NCI-H2196 treated with DMSO at 0.1 percent for 48 hours (cell line): ENCODE measurements around the gene RPL18.

Experiments used
- DNase-seq: peaks from one replicate; lab custom pipeline; 2025; ENCODE audit not compliant: unreplicated experiment; lab: John Stamatoyannopoulos, UW

Gene RPL18

DNA sequence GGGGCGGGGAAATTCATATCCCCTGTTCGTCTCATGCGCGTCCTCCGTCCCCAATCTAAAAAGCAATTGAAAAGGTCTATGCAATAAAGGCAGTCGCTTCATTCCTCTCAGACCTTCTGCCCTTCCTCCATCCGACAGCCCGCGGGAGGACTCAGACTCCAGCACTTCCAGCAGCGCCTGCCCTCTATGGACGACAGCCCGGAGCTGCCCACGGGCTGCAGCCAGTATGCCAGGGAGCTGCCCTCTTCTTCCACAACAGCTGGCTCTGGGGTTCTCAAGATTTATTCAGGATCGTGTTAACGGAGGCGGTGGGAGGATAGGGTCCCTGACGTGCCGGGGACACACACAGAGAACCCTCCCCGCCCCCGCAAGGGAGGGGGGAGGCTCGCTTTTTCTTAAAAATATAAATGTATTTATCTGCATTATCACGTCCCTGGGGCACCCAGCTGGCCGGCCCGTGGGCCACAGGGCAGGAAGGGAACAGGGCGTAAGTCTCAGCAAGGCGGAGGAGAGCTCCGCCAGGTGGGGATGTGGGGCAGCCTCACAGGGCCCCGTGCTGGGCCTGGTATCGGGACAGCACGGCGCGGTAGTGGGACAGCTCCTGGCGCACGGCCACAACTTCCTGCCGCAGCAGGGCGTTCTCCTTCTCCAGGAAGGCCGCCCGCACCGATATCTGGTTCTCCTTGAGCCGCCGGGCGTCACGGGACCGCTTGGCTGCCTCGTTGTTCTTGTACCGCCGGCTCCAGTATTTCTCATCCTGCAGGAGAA lies 11.5 kb upstream of the RPL18 start:
- DNase-seq: no peak

DNA sequence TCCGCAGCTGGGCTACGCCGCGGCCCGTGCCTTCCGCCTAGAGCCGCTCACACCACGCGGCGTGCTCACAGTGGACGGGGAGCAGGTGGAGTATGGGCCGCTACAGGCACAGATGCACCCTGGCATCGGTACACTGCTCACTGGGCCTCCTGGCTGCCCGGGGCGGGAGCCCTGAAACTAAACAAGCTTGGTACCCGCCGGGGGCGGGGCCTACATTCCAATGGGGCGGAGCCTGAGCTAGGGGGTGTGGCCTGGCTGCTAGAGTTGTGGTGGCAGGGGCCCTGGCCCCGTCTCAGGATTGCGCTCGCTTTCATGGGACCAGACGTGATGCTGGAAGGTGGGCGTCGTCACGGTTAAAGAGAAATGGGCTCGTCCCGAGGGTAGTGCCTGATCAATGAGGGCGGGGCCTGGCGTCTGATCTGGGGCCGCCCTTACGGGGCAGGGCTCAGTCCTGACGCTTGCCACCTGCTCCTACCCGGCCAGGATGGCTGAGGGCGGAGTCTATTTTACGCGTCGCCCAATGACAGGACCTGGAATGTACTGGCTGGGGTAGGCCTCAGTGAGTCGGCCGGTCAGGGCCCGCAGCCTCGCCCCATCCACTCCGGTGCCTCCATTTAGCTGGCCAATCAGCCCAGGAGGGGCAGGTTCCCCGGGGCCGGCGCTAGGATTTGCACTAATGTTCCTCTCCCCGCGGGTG lies 10.8 kb upstream of the RPL18 start:
- DNase-seq: no peak

DNA sequence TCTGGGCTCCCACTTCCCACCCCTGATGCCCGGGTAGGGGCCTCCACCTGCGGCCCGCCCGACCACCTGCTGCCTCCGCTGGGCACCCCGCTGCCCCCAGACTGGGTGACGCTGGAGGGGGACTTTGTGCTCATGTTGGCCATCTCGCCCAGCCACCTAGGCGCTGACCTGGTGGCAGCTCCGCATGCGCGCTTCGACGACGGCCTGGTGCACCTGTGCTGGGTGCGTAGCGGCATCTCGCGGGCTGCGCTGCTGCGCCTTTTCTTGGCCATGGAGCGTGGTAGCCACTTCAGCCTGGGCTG lies 10.3 kb upstream of the RPL18 start:
- DNase-seq: no peak

DNA sequence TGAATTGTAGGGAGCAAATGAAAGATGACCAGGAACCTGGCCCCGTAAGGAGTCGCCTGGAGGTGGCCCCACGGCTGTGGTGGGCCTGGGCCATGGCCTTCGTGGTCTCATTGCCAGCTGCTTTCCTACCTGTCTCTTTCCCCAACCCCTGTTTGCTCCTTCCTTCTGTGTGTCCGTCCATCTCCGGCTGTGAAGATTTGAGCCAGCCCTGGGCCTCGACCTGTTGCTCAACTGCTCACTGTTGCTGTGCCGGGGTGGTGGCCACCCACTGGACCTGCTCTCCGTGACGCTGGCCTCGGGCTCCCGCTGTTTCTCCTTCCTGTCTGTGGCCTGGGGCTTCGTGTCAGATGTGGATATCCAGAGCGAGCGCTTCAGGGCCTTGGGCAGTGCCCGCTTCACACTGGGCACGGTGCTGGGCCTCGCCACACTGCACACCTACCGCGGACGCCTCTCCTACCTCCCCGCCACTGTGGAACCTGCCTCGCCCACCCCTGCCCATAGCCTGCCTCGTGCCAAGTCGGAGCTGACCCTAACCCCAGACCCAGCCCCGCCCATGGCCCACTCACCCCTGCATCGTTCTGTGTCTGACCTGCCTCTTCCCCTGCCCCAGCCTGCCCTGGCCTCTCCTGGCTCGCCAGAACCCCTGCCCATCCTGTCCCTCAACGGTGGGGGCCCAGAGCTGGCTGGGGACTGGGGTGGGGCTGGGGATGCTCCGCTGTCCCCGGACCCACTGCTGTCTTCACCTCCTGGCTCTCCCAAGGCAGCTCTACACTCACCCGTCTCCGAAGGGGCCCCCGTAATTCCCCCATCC lies 9.7 kb upstream of the RPL18 start:
- no peak for DNase-seq

DNA sequence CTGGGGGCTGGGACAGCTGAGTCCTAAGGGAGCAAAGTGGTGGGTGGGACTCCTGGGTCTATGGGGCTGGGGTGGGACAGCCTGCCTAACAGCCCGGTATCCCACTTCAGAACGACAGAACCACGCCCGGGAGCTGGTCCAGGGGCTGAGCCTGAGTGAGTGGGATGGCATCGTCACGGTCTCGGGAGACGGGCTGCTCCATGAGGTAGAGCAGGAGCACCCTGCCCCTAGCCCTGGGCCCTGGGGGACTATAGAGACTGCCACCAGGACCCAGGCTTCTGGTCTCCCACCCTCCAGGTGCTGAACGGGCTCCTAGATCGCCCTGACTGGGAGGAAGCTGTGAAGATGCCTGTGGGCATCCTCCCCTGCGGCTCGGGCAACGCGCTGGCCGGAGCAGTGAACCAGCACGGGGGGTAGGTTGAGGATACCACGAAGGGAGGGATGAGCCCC lies 8.9 kb upstream of the RPL18 start:
- DNase-seq: no peak

DNA sequence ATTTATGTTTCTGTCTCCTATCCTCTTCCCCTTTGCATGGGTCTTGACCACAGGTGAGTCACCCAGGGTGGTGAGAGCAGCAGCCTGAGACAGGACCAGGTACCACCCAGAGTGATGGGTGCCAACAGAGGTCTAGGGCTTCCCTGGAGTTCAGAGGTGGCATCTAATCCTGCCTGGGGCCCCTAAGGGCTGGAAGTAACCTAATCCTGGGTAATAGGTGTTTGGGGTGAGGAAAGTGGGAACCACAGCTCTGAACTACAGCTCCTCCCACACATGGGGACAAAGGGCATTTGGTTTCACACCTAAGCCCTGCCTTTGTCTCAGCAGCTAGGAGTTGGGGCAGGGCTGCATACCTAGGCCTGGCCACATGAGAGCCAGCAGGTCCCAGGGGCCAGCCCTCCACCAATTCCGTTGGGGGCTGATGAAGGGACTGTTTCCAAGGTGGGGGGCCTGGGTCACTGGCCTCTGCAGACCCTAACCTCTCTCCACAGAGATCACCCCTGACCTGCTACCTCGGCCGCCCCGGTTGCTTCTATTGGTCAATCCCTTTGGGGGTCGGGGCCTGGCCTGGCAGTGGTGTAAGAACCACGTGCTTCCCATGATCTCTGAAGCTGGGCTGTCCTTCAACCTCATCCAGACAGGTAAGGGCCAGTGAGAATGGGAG lies 8.4 kb upstream of the RPL18 start:
- DNase-seq: no peak

DNA sequence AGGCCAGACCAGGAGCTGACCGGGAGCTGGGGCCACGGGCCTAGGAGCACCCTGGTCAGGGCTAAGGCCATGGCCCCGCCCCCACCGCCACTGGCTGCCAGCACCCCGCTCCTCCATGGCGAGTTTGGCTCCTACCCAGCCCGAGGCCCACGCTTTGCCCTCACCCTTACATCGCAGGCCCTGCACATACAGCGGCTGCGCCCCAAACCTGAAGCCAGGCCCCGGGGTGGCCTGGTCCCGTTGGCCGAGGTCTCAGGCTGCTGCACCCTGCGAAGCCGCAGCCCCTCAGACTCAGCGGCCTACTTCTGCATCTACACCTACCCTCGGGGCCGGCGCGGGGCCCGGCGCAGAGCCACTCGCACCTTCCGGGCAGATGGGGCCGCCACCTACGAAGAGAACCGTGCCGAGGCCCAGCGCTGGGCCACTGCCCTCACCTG lies 6.9 kb upstream of the RPL18 start:
- DNase-seq: no peak

DNA sequence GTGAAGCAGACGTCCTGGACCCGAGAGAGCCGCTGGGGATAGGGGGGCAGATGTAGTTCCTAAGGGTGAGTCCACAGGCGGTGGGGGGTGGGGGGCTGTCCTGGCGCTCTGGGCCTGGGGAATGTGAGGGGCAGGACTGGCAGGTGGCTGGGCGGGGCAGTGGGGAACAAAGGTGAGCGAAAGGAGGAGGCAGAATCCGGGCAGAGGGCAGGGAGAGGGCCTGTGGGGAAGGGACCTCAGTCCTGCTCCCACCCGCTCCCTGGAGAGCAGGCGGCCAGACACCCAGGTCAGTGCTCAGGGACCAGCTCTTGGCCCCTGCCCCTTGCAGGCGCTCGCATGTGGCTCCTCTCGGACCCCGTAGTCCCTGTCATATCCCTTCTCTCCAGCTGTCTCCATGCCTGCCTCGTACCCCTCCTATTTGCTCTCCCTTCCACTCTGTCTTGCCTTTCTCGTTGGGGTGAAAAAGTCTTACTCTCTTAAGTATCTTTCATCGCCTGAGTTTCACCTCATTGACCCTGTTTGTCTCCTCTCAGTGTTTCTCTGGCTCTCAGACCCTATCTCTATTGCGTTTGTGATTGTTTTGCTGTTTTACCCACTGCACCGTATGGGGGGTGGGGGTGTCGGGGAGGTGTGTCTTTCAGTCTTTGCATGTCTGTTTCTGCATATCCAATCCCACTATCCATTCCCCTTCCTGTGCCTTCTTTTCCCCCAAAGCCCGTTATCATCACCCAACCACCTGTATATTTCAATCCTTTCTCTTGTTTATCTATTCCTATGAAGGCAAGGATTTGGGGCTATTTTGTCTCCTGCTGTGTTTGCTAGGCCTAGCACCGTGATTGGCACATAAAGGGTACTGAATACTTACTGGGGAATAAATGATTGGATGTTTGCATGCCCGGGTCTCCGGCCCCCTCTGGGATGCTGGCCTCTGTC lies 6.1 kb upstream of the RPL18 start:
- no peak for DNase-seq

DNA sequence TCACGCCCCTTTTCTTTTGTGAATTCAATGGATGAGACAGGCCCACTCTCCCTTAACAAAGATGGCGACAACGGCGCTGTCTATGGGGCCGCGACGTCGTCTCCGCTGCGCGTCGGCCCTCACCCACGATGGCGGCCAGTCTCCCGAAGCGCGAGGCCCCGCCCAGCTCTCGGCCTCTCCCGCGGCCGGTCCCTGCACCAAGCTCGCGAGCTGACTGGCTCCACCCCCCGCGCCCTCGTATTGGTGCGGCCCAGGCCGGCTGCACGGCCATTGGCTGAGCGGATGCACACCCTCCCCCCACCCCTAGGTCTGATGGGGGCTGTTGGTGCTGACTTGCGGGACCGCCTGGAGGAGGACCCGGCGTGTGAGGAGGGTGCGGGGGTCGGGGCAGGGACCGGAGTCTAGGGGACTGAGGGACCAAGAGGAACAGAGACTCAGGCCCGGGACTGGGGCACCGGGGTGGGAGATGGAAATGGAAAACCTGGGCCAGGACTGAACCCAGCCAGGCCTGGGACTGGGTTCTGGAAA lies 5.2 kb upstream of the RPL18 start:
- peak; percentile 97 for DNase-seq

DNA sequence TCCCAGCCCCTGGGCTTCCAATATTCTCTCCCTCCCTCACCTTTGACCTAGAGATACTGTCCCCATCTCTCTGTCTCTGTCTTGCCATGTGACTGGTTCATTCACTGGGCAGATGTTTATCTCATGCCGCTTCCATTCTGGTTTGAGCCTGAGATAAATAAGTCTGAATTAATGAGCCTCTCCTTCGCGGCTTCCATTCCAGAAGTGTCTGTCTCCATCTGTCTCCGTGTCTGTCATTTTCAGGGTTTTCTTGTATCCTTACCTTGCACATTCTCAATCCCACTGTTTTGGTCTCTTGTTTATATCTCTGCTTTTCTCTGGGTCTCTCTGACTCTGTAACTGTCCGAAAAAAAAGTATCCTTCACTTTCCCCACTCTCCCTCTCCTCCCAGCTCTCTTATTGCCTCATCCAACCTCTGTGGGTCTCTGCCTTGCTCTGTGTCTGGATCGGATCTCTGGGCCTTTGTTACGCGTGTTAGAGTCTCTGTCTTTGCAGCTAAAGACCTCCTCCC lies 4.6 kb upstream of the RPL18 start:
- DNase-seq: no peak

DNA sequence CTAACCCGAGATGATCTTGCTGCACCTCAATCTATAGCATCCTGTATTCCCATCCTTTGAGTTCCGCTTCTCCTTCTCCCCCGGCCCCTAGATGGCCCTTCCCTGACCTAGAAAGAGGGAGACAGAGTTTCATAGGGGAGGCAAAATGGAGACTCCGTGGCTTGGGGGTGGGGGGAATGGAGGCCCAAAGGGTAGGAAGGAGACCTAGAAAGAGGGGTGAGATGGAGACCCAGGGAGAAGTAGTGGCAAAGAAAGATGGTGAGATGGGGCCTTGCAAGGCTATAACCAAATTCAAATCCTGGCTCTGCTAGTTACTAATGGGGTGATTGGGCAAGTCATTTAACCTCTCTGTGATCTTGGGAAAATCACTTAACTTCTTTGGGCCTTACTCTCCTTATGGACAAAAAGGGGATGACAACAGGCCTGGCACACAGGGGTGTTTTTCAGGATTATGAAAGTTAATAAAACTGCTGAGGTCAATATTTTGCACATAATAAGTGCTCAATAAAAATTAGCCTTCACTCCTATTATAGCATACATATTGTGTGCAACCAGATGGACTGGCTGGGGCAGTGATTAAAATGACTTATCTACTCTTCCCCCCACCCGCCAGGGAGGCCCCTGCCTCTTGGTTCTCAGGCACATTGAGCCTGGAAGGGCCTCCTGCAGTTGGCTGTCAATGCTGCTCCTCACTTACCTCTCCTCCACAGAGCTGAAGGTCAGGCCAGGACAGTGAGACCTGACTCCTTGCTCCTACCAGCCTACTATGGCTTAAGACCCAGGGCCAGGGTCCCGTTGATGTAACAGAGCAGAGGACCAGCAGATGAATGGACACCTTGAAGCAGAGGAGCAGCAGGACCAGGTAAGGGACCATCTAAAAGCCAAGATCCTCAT lies 961 bp upstream of the RPL18 start:
- no peak for DNase-seq

DNA sequence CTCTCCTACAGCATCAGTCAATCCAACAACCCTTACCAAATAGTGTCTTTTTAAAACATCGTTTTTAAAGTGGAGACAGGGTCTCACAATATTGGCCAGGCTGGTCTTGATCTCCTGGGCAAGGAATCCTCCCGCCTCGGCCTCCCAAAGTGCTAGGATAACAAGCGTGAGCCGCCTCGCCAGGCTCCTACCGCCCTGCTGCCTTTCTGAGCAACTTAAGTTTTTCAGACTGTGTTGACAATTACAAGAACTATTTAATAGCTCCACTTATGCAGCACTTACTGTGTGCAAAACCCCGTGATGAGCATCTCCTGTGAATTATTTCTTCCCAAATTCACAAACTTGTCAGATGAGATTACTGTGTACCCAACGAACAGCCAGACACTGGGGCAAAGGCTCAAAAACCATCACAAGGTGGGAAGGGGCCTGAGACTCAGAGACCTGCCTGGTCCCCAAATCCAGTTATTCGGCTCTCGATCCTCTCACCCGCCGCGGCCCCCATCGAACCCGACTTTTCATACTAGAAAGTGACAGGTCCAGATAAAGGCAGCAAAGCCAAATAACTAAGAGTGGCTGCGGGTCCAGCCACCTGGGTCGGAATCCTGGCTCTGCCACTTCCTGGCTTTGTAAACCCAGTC lies 581 bp downstream of the RPL18 start:
- no peak for DNase-seq

DNA sequence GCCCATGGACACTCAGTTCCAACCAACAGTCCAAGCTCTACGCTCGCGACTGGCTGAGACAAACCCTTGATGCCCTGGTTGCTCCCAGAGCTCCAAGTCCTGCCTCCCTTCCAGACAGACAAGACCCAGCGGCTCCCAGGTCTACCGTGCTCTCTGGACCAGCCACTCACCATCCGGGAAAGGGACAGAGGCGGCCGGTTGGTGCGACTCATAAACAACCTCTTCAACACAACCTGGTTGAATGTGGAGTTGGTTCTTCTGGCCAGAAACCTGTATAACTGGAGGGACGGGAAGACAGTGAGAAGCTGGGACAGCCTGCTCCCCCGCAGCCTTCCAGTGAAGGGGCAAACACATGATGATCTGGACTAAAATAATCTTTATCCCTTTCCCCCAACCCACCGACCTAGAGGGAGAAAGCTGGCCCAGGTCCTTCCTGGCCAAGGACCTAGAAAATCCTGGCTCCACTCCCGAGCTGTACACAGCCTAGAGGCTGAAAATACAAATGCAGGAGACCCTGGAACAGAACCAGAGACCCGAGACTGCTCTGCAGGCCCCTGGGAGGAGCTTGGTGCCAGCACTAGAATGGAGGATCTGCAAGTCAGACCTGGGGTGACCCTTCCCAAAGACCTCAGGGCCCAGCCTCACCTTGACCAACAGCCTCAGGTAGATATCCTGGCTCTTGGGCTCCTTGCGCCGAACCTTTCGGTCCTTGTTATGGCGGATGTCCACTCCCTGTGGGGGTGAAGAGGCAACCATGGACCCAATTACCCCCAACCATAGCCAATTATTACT lies 1.6 kb downstream of the RPL18 start:
- DNase-seq: no peak

DNA sequence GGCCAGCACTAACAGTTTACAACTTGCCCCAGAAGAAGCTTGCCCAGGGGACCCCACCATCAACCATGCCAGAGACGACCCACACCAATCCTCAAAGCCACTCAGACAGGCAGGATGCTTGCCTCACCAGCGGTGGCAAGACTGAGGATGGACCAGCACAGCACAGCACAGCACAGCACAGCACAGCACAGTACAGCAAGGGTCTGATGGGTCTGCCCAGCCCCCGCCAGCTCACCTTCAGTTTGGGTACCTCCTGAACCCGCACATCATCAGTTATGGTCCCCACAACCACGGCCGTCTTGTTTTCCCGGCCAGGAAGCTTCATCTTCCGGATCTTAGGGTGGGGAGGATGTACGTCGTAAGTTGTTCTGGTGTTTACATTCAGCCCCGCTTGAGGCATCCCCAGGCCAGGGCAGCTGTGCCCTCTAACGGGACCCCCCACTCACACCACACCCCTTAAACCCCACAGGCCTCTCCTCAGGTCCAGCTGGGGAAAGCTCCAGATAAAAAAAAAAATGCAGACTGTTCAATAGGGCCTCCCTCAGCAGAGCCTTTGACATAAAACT lies 2.4 kb downstream of the RPL18 start:
- DNase-seq: no peak

DNA sequence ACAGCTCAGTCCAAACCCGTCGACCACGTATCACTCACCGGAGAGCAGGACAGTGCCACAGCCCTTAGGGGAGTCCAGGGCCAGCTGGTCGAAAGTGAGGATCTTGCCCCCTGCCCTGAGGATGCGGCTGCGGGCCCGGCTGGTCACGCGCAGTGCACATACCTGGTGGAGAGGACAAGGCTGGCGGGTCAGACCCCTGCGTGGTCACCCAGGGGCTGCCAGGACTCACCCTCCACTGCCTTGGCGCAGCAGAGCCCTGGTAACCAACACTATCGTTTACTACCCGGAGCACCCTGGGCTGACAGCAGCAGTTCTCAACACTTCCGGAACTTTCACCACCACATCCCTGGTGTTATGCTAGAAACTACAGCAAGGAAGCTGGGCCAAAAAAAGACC lies 2.9 kb downstream of the RPL18 start:
- DNase-seq: no peak

DNA sequence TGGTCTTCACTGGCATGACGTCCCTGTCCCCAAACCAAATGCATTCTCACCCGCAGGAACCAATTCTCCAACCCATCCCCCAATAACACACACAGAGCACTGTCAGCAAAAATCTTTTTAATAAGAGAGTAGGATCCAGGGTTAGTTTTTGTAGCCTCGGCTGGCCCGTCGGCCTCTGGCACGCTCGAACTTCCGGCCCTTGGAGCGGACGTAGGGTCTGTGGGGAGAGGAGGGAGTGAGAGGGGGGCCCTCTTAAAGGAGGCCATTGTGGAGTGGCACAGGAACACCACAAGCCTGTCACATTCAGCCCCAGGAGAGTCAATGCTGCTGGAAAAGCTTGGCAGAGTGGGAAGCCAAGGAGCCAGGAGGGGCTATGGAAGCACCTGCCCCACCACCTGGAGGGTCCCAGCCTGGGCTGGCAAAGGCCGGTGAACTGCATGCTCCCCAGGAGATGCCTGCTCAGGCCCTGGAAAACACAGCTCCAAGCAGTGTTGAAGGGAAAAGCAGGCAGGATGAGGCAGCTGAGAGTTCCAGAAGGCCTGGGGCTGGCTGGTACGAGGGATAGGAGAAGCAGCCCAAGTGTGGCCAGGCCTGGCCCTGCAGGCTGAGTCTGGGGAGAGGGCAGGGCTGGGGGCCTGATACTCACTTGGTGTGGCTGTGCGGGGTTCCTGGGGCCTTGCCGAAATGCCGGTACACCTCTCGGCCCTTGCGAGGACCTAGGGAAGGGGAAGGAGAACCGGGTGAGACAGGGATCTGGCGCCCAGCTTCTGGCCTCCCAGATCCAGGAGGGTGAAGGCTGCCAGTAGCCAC lies 3.5 kb downstream of the RPL18 start:
- DNase-seq: no peak
